ENCODE measurements around the gene CHCHD4.

CHCHD4 gene

GRCh38 chr3:14148041-14148985, 23.6 kb upstream of the CHCHD4 start:
- no peak for DNase-seq (ENCODE audit: low spot score)

- no peak for DNase-seq (ENCODE audit: low spot score)
Measured at GRCh38 chr3:14147617-14148016, 22.9 kb upstream of the CHCHD4 start.

- no peak for DNase-seq (ENCODE audit: low spot score)
Measured at GRCh38 chr3:14147066-14147435, 22.4 kb upstream of the CHCHD4 start.

GRCh38 chr3:14146381-14147065, 21.9 kb upstream of the CHCHD4 start:
- no peak for DNase-seq (ENCODE audit: low spot score)

GRCh38 chr3:14145670-14146380, 21.2 kb upstream of the CHCHD4 start:
- DNase-seq (ENCODE audit: low spot score) = no peak

GRCh38 chr3:14145236-14145635, 20.6 kb upstream of the CHCHD4 start:
- peak; percentile 50 for DNase-seq (ENCODE audit: low spot score)

GRCh38 chr3:14144423-14145075, 19.9 kb upstream of the CHCHD4 start:
- DNase-seq (ENCODE audit: low spot score) = peak; percentile 98

- peak; percentile 93 for DNase-seq (ENCODE audit: low spot score)
Measured at GRCh38 chr3:14143271-14144225, 18.9 kb upstream of the CHCHD4 start.

- no peak for DNase-seq (ENCODE audit: low spot score)
Measured at GRCh38 chr3:14142567-14143270, 18.0 kb upstream of the CHCHD4 start.

- DNase-seq (ENCODE audit: low spot score) = no peak
Measured at GRCh38 chr3:14141602-14142341, 17.1 kb upstream of the CHCHD4 start.

- no peak for DNase-seq (ENCODE audit: low spot score)
Measured at GRCh38 chr3:14141144-14141543, 16.5 kb upstream of the CHCHD4 start.

GRCh38 chr3:14140668-14141067, 16.0 kb upstream of the CHCHD4 start:
- no peak for DNase-seq (ENCODE audit: low spot score)

GRCh38 chr3:14139771-14140170, 15.1 kb upstream of the CHCHD4 start:
- DNase-seq (ENCODE audit: low spot score) = no peak

- DNase-seq (ENCODE audit: low spot score) = no peak
Measured at GRCh38 chr3:14138878-14139655, 14.4 kb upstream of the CHCHD4 start.

GRCh38 chr3:14138109-14138877, 13.6 kb upstream of the CHCHD4 start:
- no peak for DNase-seq (ENCODE audit: low spot score)

- no peak for DNase-seq (ENCODE audit: low spot score)
Measured at GRCh38 chr3:14137445-14137844, 12.8 kb upstream of the CHCHD4 start.

GRCh38 chr3:14137004-14137403, 12.3 kb upstream of the CHCHD4 start:
- DNase-seq (ENCODE audit: low spot score) = no peak

GRCh38 chr3:14135581-14135980, 10.9 kb upstream of the CHCHD4 start:
- no peak for DNase-seq (ENCODE audit: low spot score)

Data from AG08395 (cell line).